ENCODE data around the gene GPI. TPM values are rescaled to one million over a fixed set of nuclear protein-coding genes. Genes with fewer than 3 reads are reported as not detected.
"Not testable (repeated sequence)": the region's sequence is repeated elsewhere in the genome, so short reads cannot be mapped to it uniquely, and the experiment has no call there.

The GPI gene
- total RNA-seq, 1 donor = 81.3 TPM

GRCh38 chr19:34330596-34330995 is 34.4 kb upstream of the GPI start:
- not testable (repeated sequence) for H3K4me3 ChIP-seq (ENCODE audit: low read length); H3K9me3 ChIP-seq (ENCODE audit: low read depth, low read length); H3K27me3 ChIP-seq (ENCODE audit: insufficient read depth, low read length); H3K4me1 ChIP-seq (ENCODE audit: insufficient read depth, low read length)

GRCh38 chr19:34331596-34331995 is 33.4 kb upstream of the GPI start:
- H3K27me3 ChIP-seq (ENCODE audit: insufficient read depth, low read length); H3K9me3 ChIP-seq (ENCODE audit: low read depth, low read length); H3K4me3 ChIP-seq (ENCODE audit: low read length); H3K4me1 ChIP-seq (ENCODE audit: insufficient read depth, low read length): not testable (repeated sequence)

- Histone ChIP-seq H3K27me3 (ENCODE audit: insufficient read depth, low read length) (no peaks in the 10 kb centered on the region), H3K4me1 (ENCODE audit: insufficient read depth, low read length) (peaks cover 6% of the 10 kb centered on the region), H3K9me3 (ENCODE audit: low read depth, low read length) (no peaks in the 10 kb centered on the region), H3K4me3 (ENCODE audit: low read length) (no peak overlapping the region)
These were observed 32.8 kb upstream of the GPI start for GRCh38 chr19:34332027-34332760.

GRCh38 chr19:34335914-34336313 is 29.1 kb upstream of the GPI start:
- Histone ChIP-seq H3K9me3 (ENCODE audit: low read depth, low read length) (no peaks in the 10 kb centered on the region), H3K27me3 (ENCODE audit: insufficient read depth, low read length) (no peaks in the 10 kb centered on the region), H3K4me1 (ENCODE audit: insufficient read depth, low read length) (peaks cover 7% of the 10 kb centered on the region), H3K4me3 (ENCODE audit: low read length) (no peak overlapping the region)

GRCh38 chr19:34336781-34337271 is 28.2 kb upstream of the GPI start:
- peaks cover 7% of the 10 kb centered on the region for H3K4me1 ChIP-seq (ENCODE audit: insufficient read depth, low read length)
- H3K27me3 ChIP-seq (ENCODE audit: insufficient read depth, low read length) = no peaks in the 10 kb centered on the region
- no peak overlapping the region for H3K4me3 ChIP-seq (ENCODE audit: low read length)
- no peaks in the 10 kb centered on the region for H3K9me3 ChIP-seq (ENCODE audit: low read depth, low read length)

GRCh38 chr19:34337739-34338138 is 27.3 kb upstream of the GPI start:
- no peaks in the 10 kb centered on the region for H3K27me3 ChIP-seq (ENCODE audit: insufficient read depth, low read length)
- H3K9me3 ChIP-seq (ENCODE audit: low read depth, low read length) = no peaks in the 10 kb centered on the region
- peaks cover 7% of the 10 kb centered on the region for H3K4me1 ChIP-seq (ENCODE audit: insufficient read depth, low read length)
- H3K4me3 ChIP-seq (ENCODE audit: low read length) = no peak overlapping the region

- H3K4me1 ChIP-seq (ENCODE audit: insufficient read depth, low read length) = peaks cover 2% of the 10 kb centered on the region
- no peak overlapping the region for H3K4me3 ChIP-seq (ENCODE audit: low read length)
- H3K9me3 ChIP-seq (ENCODE audit: low read depth, low read length) = no peaks in the 10 kb centered on the region
- H3K27me3 ChIP-seq (ENCODE audit: insufficient read depth, low read length) = no peaks in the 10 kb centered on the region
These were observed 22.9 kb upstream of the GPI start for GRCh38 chr19:34341935-34342680.

- no peaks in the 10 kb centered on the region for H3K4me1 ChIP-seq (ENCODE audit: insufficient read depth, low read length)
- H3K9me3 ChIP-seq (ENCODE audit: low read depth, low read length) = no peaks in the 10 kb centered on the region
- H3K27me3 ChIP-seq (ENCODE audit: insufficient read depth, low read length) = no peaks in the 10 kb centered on the region
- no peak overlapping the region for H3K4me3 ChIP-seq (ENCODE audit: low read length)
These were observed 21.2 kb upstream of the GPI start for GRCh38 chr19:34343751-34344150.

- H3K4me1 ChIP-seq (ENCODE audit: insufficient read depth, low read length) = peaks cover 9% of the 10 kb centered on the region
- H3K9me3 ChIP-seq (ENCODE audit: low read depth, low read length) = no peaks in the 10 kb centered on the region
- no peaks in the 10 kb centered on the region for H3K27me3 ChIP-seq (ENCODE audit: insufficient read depth, low read length)
- no peak overlapping the region for H3K4me3 ChIP-seq (ENCODE audit: low read length)
These were observed 19.0 kb upstream of the GPI start for GRCh38 chr19:34345947-34346351.

- Histone ChIP-seq H3K4me1 (ENCODE audit: insufficient read depth, low read length) (peaks cover 17% of the 10 kb centered on the region), H3K27me3 (ENCODE audit: insufficient read depth, low read length) (no peaks in the 10 kb centered on the region), H3K9me3 (ENCODE audit: low read depth, low read length) (no peaks in the 10 kb centered on the region), H3K4me3 (ENCODE audit: low read length) (no peak overlapping the region)
These were observed 17.3 kb upstream of the GPI start for GRCh38 chr19:34347561-34348165.

- H3K27me3 ChIP-seq (ENCODE audit: insufficient read depth, low read length) = no peaks in the 10 kb centered on the region
- no peak overlapping the region for H3K4me3 ChIP-seq (ENCODE audit: low read length)
- H3K9me3 ChIP-seq (ENCODE audit: low read depth, low read length) = no peaks in the 10 kb centered on the region
- H3K4me1 ChIP-seq (ENCODE audit: insufficient read depth, low read length) = peaks cover 17% of the 10 kb centered on the region
These were observed 16.0 kb upstream of the GPI start for GRCh38 chr19:34348899-34349487.

- H3K4me1 ChIP-seq (ENCODE audit: insufficient read depth, low read length) = peaks cover 17% of the 10 kb centered on the region
- no peaks in the 10 kb centered on the region for H3K27me3 ChIP-seq (ENCODE audit: insufficient read depth, low read length)
- H3K9me3 ChIP-seq (ENCODE audit: low read depth, low read length) = no peaks in the 10 kb centered on the region
- no peak overlapping the region for H3K4me3 ChIP-seq (ENCODE audit: low read length)
These were observed 14.8 kb upstream of the GPI start for GRCh38 chr19:34350161-34350561.

- Histone ChIP-seq H3K9me3 (ENCODE audit: low read depth, low read length) (no peaks in the 10 kb centered on the region), H3K4me3 (ENCODE audit: low read length) (no peak overlapping the region), H3K4me1 (ENCODE audit: insufficient read depth, low read length) (peaks cover 17% of the 10 kb centered on the region), H3K27me3 (ENCODE audit: insufficient read depth, low read length) (no peaks in the 10 kb centered on the region)
These were observed 13.6 kb upstream of the GPI start for GRCh38 chr19:34351382-34351826.

GRCh38 chr19:34353546-34353945 is 11.4 kb upstream of the GPI start:
- no peak overlapping the region for H3K4me3 ChIP-seq (ENCODE audit: low read length)
- H3K4me1 ChIP-seq (ENCODE audit: insufficient read depth, low read length) = peaks cover 21% of the 10 kb centered on the region
- H3K9me3 ChIP-seq (ENCODE audit: low read depth, low read length) = no peaks in the 10 kb centered on the region
- H3K27me3 ChIP-seq (ENCODE audit: insufficient read depth, low read length) = no peaks in the 10 kb centered on the region

- Histone ChIP-seq H3K4me1 (ENCODE audit: insufficient read depth, low read length) (peaks cover 23% of the 10 kb centered on the region), H3K9me3 (ENCODE audit: low read depth, low read length) (no peaks in the 10 kb centered on the region), H3K27me3 (ENCODE audit: insufficient read depth, low read length) (no peaks in the 10 kb centered on the region), H3K4me3 (ENCODE audit: low read length) (no peak overlapping the region)
These were observed 9.8 kb upstream of the GPI start for GRCh38 chr19:34355201-34355600.

Measured in mononuclear cell (primary cell).